Mucosa of rectum (tissue), 2 donors: ENCODE measurements around the gene PTRH2.

Source experiments
- H3K27ac ChIP-seq, 2 donors: one replicate each; pipeline ENCODE4 v1.7.0; 2013; ENCODE audit warnings: inconsistent platforms in 2 of 2, low read depth in 2 of 2, low read length in 2 of 2
- H3K27me3 ChIP-seq, 2 donors: one replicate each; pipeline ENCODE4 v1.7.0; 2013; ENCODE audit warnings: low read length in 2 of 2; ENCODE audit not compliant: control insufficient read depth in 2 of 2, insufficient read depth in 2 of 2
- H3K36me3 ChIP-seq, 2 donors: one replicate each; pipeline ENCODE4 v1.7.0; 2013; ENCODE audit warnings: low read length in 2 of 2; ENCODE audit not compliant: control insufficient read depth in 2 of 2, insufficient read depth in 2 of 2
- H3K4me1 ChIP-seq, 2 donors: one replicate each; pipeline ENCODE4 v1.7.0; 2013; ENCODE audit warnings: low read length in 2 of 2, mild to moderate bottlenecking in 1 of 2; ENCODE audit not compliant: control insufficient read depth in 2 of 2, insufficient read depth in 2 of 2
- H3K4me3 ChIP-seq, 2 donors: one replicate each; pipeline ENCODE4 v1.7.0; 2013; ENCODE audit warnings: low read length in 2 of 2
- H3K9ac ChIP-seq, 2 donors: one replicate each; pipeline ENCODE4 v1.7.0; 2013; ENCODE audit warnings: low read length in 2 of 2, low read depth in 1 of 2, mild to moderate bottlenecking in 1 of 2
- H3K9me3 ChIP-seq, 2 donors: one replicate each; pipeline ENCODE4 v1.7.0; 2013; ENCODE audit warnings: low read length in 2 of 2; ENCODE audit not compliant: control insufficient read depth in 2 of 2
- donor health status: healthy.
- donor health status: Normal muscosa, but diverticular disease.

PTRH2 gene

GRCh38 chr17:59723041-59723440 is 15.8 kb upstream of the PTRH2 start:
- Histone ChIP-seq H3K4me1 (peaks cover 5 to 23% of the 10 kb centered on the region in 2 donors), H3K36me3 (no peaks in the 10 kb centered on the region), H3K9me3 (no peaks in the 10 kb centered on the region), H3K27me3 (no peaks in the 10 kb centered on the region), H3K4me3 (peak overlapping the region; percentile 43 to 46), H3K27ac (peak overlapping the region; percentile 56 to 79), H3K9ac (peak overlapping the region in 1 of 2 donors; percentile 40)

- Histone ChIP-seq H3K27me3 (no peaks in the 10 kb centered on the region), H3K27ac (peak overlapping the region in 1 of 2 donors; percentile 79)
Observed at GRCh38 chr17:59722623-59723022, 15.4 kb upstream of the PTRH2 start.

GRCh38 chr17:59719526-59719925 is 12.3 kb upstream of the PTRH2 start:
- Histone ChIP-seq H3K4me3 (no peak overlapping the region), H3K27me3 (no peaks in the 10 kb centered on the region), H3K9ac (no peak overlapping the region)

More at GRCh38 chr17:59722623-59723022, 15.4 kb upstream of the PTRH2 start:
- Histone ChIP-seq H3K4me1 (peaks cover 5 to 20% of the 10 kb centered on the region in 2 donors), H3K4me3 (no peak overlapping the region), H3K9ac (no peak overlapping the region), H3K36me3 (no peaks in the 10 kb centered on the region), H3K9me3 (no peaks in the 10 kb centered on the region)

GRCh38 chr17:59716427-59716826 is 9.2 kb upstream of the PTRH2 start:
- Histone ChIP-seq H3K9me3 (no peaks in the 10 kb centered on the region), H3K36me3 (no peaks in the 10 kb centered on the region), H3K4me3 (no peak overlapping the region), H3K27ac (no peak overlapping the region), H3K27me3 (no peaks in the 10 kb centered on the region), H3K4me1 (peaks cover 0 to 3% of the 10 kb centered on the region in 2 donors), H3K9ac (no peak overlapping the region)

More at GRCh38 chr17:59719526-59719925, 12.3 kb upstream of the PTRH2 start:
- Histone ChIP-seq H3K36me3 (no peaks in the 10 kb centered on the region), H3K4me1 (peaks cover 5 to 16% of the 10 kb centered on the region in 2 donors), H3K27ac (no peak overlapping the region), H3K9me3 (no peaks in the 10 kb centered on the region)

- Histone ChIP-seq H3K36me3 (no peaks in the 10 kb centered on the region), H3K27ac (no peak overlapping the region), H3K4me3 (no peak overlapping the region), H3K9me3 (no peaks in the 10 kb centered on the region), H3K9ac (no peak overlapping the region), H3K27me3 (no peaks in the 10 kb centered on the region), H3K4me1 (peaks cover 0 to 1% of the 10 kb centered on the region in 2 donors)
Observed at GRCh38 chr17:59714255-59714654, 7.0 kb upstream of the PTRH2 start.

- H3K9ac ChIP-seq: no peak overlapping the region
- H3K36me3 ChIP-seq: no peaks in the 10 kb centered on the region
- H3K9me3 ChIP-seq: no peaks in the 10 kb centered on the region
- peaks cover 9 to 12% of the 10 kb centered on the region in 2 donors for H3K4me1 ChIP-seq
- H3K27ac ChIP-seq: no peak overlapping the region
- no peaks in the 10 kb centered on the region for H3K27me3 ChIP-seq
- H3K4me3 ChIP-seq: no peak overlapping the region
Observed at GRCh38 chr17:59712862-59713261, 5.6 kb upstream of the PTRH2 start.

GRCh38 chr17:59711936-59712335 is 4.7 kb upstream of the PTRH2 start:
- H3K9me3 ChIP-seq: no peaks in the 10 kb centered on the region
- H3K4me3 ChIP-seq: no peak overlapping the region
- no peak overlapping the region for H3K9ac ChIP-seq
- no peak overlapping the region for H3K27ac ChIP-seq
- H3K27me3 ChIP-seq: no peaks in the 10 kb centered on the region
- peaks cover 9 to 12% of the 10 kb centered on the region in 2 donors for H3K4me1 ChIP-seq
- H3K36me3 ChIP-seq: no peaks in the 10 kb centered on the region

- peaks cover 19 to 22% of the 10 kb centered on the region in 2 donors for H3K4me1 ChIP-seq
- H3K36me3 ChIP-seq: peaks cover 0 to 2% of the 10 kb centered on the region in 2 donors
- no peaks in the 10 kb centered on the region for H3K9me3 ChIP-seq
- H3K27ac ChIP-seq: peak overlapping the region; percentile 87 to 95
- H3K9ac ChIP-seq: peak overlapping the region; percentile 82 to 98
- H3K4me3 ChIP-seq: peak overlapping the region; percentile 79 to 100
- H3K27me3 ChIP-seq: no peaks in the 10 kb centered on the region
Observed at GRCh38 chr17:59707971-59708430, 771 bp upstream of the PTRH2 start.

GRCh38 chr17:59702304-59702703 is 4.9 kb downstream of the PTRH2 start:
- Histone ChIP-seq H3K4me1 (peaks cover 7 to 13% of the 10 kb centered on the region in 2 donors), H3K9me3 (no peaks in the 10 kb centered on the region), H3K9ac (no peak overlapping the region), H3K27ac (no peak overlapping the region), H3K36me3 (peaks cover 23 to 36% of the 10 kb centered on the region in 2 donors), H3K4me3 (no peak overlapping the region), H3K27me3 (no peaks in the 10 kb centered on the region)

- H3K9me3 ChIP-seq: no peaks in the 10 kb centered on the region
- H3K9ac ChIP-seq: no peak overlapping the region
- peaks cover 8 to 13% of the 10 kb centered on the region in 2 donors for H3K4me1 ChIP-seq
- H3K36me3 ChIP-seq: peaks cover 46 to 56% of the 10 kb centered on the region in 2 donors
- H3K4me3 ChIP-seq: no peak overlapping the region
- no peaks in the 10 kb centered on the region for H3K27me3 ChIP-seq
- H3K27ac ChIP-seq: no peak overlapping the region
Observed at GRCh38 chr17:59699786-59700185, 7.4 kb downstream of the PTRH2 start.
